Stimulated activated CD4-positive, alpha-beta T cell treated with anti-CD3 and anti-CD28 coated beads, TNF-alpha, amount 100 ng/mL, for 4 hours (primary cell): Measurements from ENCODE around the gene CD81.
"Not testable (repeated sequence)": the region's sequence is repeated elsewhere in the genome, so short reads cannot be mapped to it uniquely, and the experiment has no call there.

Experiments
- DNase-seq, 3 experiments: peaks; one replicate each; pipeline ENCODE4 v3.0.0-alpha.2; 2020; ENCODE audit warnings: low read depth in 3 of 3

Gene CD81

GRCh38 chr11:2357246-2357645 is 19.9 kb upstream of the CD81 start:
- no peak for DNase-seq

GRCh38 chr11:2357651-2358050 is 19.5 kb upstream of the CD81 start:
- not testable (repeated sequence) for DNase-seq

- no peak for DNase-seq
These were observed 18.2 kb upstream of the CD81 start for GRCh38 chr11:2358754-2359442.

GRCh38 chr11:2359557-2359956 is 17.6 kb upstream of the CD81 start:
- DNase-seq, result no peak

GRCh38 chr11:2360081-2360642 is 16.9 kb upstream of the CD81 start:
- DNase-seq, result no peak

GRCh38 chr11:2361565-2361964 is 15.5 kb upstream of the CD81 start:
- no peak for DNase-seq

GRCh38 chr11:2362414-2362813 is 14.7 kb upstream of the CD81 start:
- DNase-seq, result no peak

GRCh38 chr11:2363130-2363529 is 14.0 kb upstream of the CD81 start:
- no peak for DNase-seq

GRCh38 chr11:2363577-2364370 is 13.3 kb upstream of the CD81 start:
- no peak for DNase-seq

GRCh38 chr11:2364386-2364785 is 12.7 kb upstream of the CD81 start:
- not testable (repeated sequence) for DNase-seq

GRCh38 chr11:2365571-2366210 is 11.4 kb upstream of the CD81 start:
- no peak for DNase-seq

- no peak for DNase-seq
These were observed 10.8 kb upstream of the CD81 start for GRCh38 chr11:2366276-2366675.

- DNase-seq, result no peak
These were observed 10.4 kb upstream of the CD81 start for GRCh38 chr11:2366733-2367132.

- DNase-seq, result no peak
These were observed 9.6 kb upstream of the CD81 start for GRCh38 chr11:2367266-2368160.

GRCh38 chr11:2368178-2368850 is 8.8 kb upstream of the CD81 start:
- no peak for DNase-seq

GRCh38 chr11:2368851-2369180 is 8.3 kb upstream of the CD81 start:
- DNase-seq, result no peak

GRCh38 chr11:2369320-2369719 is 7.8 kb upstream of the CD81 start:
- DNase-seq, result no peak

GRCh38 chr11:2369896-2370295 is 7.2 kb upstream of the CD81 start:
- no peak for DNase-seq

- no peak for DNase-seq
These were observed 2.5 kb upstream of the CD81 start for GRCh38 chr11:2374456-2375201.

GRCh38 chr11:2375341-2375853 is 1.7 kb upstream of the CD81 start:
- DNase-seq, result no peak
